Measurements from ENCODE around the gene ACKR3. TPM values are rescaled to one million over a fixed set of nuclear protein-coding genes. Genes with fewer than 3 reads are reported as not detected.

Gene ACKR3
- total RNA-seq (1 to 10 TPM; 4.2 TPM), polyA plus RNA-seq (1 to 10 TPM; 3.7 to 4.5 TPM)

- Histone ChIP-seq H3K4me1 (ENCODE audit: insufficient read depth, low read length) (peaks cover 20% of the 10 kb centered on the region), H3K4me3 (ENCODE audit: low read length in 2 of 2) (peak within 1 kb of the TSS in 1 of 2 donors; percentile 27), H3K27me3 (ENCODE audit: insufficient read depth, low read length) (no peaks in the 10 kb centered on the region), H3K9me3 (ENCODE audit: control insufficient read depth in 1 of 2, low read length in 2 of 2) (no peaks in the 10 kb centered on the region), H3K36me3 (ENCODE audit: insufficient read depth, low read length) (no peaks in the 10 kb centered on the region), H3K27ac (ENCODE audit: low read depth, low read length) (no peak within 1 kb of the TSS)
- Mint-ChIP-seq H3K36me3 (peaks cover 7 to 14% of the 10 kb centered on the region in 2 donors), H3K27me3 (no peaks in the 10 kb centered on the region), H3K27ac (peak within 1 kb of the TSS; percentile 10 to 77 (median 72)), H3K4me3 (peak within 1 kb of the TSS; percentile 57 to 77 (median 66)), H3K9me3 (no peaks in the 10 kb centered on the region), H3K4me1 (peaks cover 20 to 32% (median 24%) of the 10 kb centered on the region in 4 donors)
- DNase-seq: peak; percentile 76 to 90 (median 82)
- intact Hi-C loops (cut with micrococcal nuclease): loop anchor here (1.0 to 5.0 kb wide), 7 partner anchors 23 to 503 kb away; no protein-coding TSS in a partner anchor
- POLR2A ChIA-PET (ENCODE audit: partially characterized antibody): interaction anchor here (0.6 to 3.3 kb wide), 13 partner anchors 11 to 219 kb away, joined by 3 to 35 read pairs (median 5); no protein-coding TSS in a partner anchor
- CTCF ChIA-PET (ENCODE audit: partially characterized antibody): interaction anchor here (0.6 to 10.1 kb wide), 32 partner anchors 8 to 464 kb away, joined by 3 to 410 read pairs (median 6); a partner anchor contains a TSS
Observed at GRCh38 chr2:236569573-236569973, at the start of gene ACKR3. Gene ACKR3, plus strand, starts transcription at chr2:236569825. Its CDS starts 10,641 bp downstream, at chr2:236580466.

- Histone ChIP-seq H3K9me3 (ENCODE audit: control insufficient read depth in 1 of 2, low read length in 2 of 2) (no peaks in the 10 kb centered on the region), H3K4me1 (ENCODE audit: insufficient read depth, low read length) (no peaks in the 10 kb centered on the region), H3K4me3 (ENCODE audit: low read length in 2 of 2) (no peak overlapping the region), H3K36me3 (ENCODE audit: insufficient read depth, low read length) (no peaks in the 10 kb centered on the region), H3K27ac (ENCODE audit: low read depth, low read length) (no peak overlapping the region), H3K27me3 (ENCODE audit: insufficient read depth, low read length) (no peaks in the 10 kb centered on the region)
- intact Hi-C loops (cut with micrococcal nuclease): no loop called here
- Mint-ChIP-seq H3K9me3 (no peaks in the 10 kb centered on the region), H3K4me1 (no peaks in the 10 kb centered on the region), H3K36me3 (no peaks in the 10 kb centered on the region), H3K27ac (peak overlapping the region in 1 of 7 donors; percentile 30), H3K4me3 (no peak overlapping the region), H3K27me3 (peaks cover 6 to 10% of the 10 kb centered on the region in 2 donors)
- no peak for DNase-seq
- ChIA-PET CTCF (ENCODE audit: partially characterized antibody) (no interaction called here), POLR2A (ENCODE audit: partially characterized antibody) (no interaction called here)
Observed at GRCh38 chr2:236521556-236521955, 48.1 kb upstream of the ACKR3 start.

GRCh38 chr2:236523249-236523648, 46.4 kb upstream of the ACKR3 start:
- ChIA-PET POLR2A (ENCODE audit: partially characterized antibody) (no interaction called here), CTCF (ENCODE audit: partially characterized antibody) (interaction anchor here (1.1 to 2.7 kb wide), 4 partner anchors 9 to 45 kb away, joined by 3 to 9 read pairs (median 7); partner anchors contain the start of gene ACKR3)
- no peaks in the 10 kb centered on the region for H3K9me3 ChIP-seq (ENCODE audit: control insufficient read depth in 1 of 2, low read length in 2 of 2)
- intact Hi-C loops (cut with micrococcal nuclease): no loop called here
- Mint-ChIP-seq H3K36me3 (no peaks in the 10 kb centered on the region), H3K4me1 (no peaks in the 10 kb centered on the region), H3K4me3 (no peak overlapping the region), H3K27me3 (peaks cover 6 to 9% of the 10 kb centered on the region in 2 donors), H3K9me3 (no peaks in the 10 kb centered on the region), H3K27ac (no peak overlapping the region)
- H3K36me3 ChIP-seq (ENCODE audit: insufficient read depth, low read length): no peaks in the 10 kb centered on the region
- no peaks in the 10 kb centered on the region for H3K4me1 ChIP-seq (ENCODE audit: insufficient read depth, low read length)
- H3K27ac ChIP-seq (ENCODE audit: low read depth, low read length): no peak overlapping the region
- DNase-seq: no peak
- H3K4me3 ChIP-seq (ENCODE audit: low read length in 2 of 2): no peak overlapping the region
- no peaks in the 10 kb centered on the region for H3K27me3 ChIP-seq (ENCODE audit: insufficient read depth, low read length)

GRCh38 chr2:236525411-236525997, 44.1 kb upstream of the ACKR3 start:
- Histone ChIP-seq H3K4me1 (ENCODE audit: insufficient read depth, low read length) (no peaks in the 10 kb centered on the region), H3K4me3 (ENCODE audit: low read length in 2 of 2) (no peak overlapping the region), H3K36me3 (ENCODE audit: insufficient read depth, low read length) (no peaks in the 10 kb centered on the region), H3K27me3 (ENCODE audit: insufficient read depth, low read length) (no peaks in the 10 kb centered on the region), H3K27ac (ENCODE audit: low read depth, low read length) (no peak overlapping the region), H3K9me3 (ENCODE audit: control insufficient read depth in 1 of 2, low read length in 2 of 2) (no peaks in the 10 kb centered on the region)
- Mint-ChIP-seq H3K4me3 (no peak overlapping the region), H3K27me3 (peaks cover 7 to 8% of the 10 kb centered on the region in 2 donors), H3K27ac (no peak overlapping the region), H3K36me3 (no peaks in the 10 kb centered on the region), H3K4me1 (no peaks in the 10 kb centered on the region), H3K9me3 (no peaks in the 10 kb centered on the region)
- intact Hi-C loops (cut with micrococcal nuclease): no loop called here
- ChIA-PET POLR2A (ENCODE audit: partially characterized antibody) (no interaction called here), CTCF (ENCODE audit: partially characterized antibody) (no interaction called here)
- no peak for DNase-seq

DNA sequence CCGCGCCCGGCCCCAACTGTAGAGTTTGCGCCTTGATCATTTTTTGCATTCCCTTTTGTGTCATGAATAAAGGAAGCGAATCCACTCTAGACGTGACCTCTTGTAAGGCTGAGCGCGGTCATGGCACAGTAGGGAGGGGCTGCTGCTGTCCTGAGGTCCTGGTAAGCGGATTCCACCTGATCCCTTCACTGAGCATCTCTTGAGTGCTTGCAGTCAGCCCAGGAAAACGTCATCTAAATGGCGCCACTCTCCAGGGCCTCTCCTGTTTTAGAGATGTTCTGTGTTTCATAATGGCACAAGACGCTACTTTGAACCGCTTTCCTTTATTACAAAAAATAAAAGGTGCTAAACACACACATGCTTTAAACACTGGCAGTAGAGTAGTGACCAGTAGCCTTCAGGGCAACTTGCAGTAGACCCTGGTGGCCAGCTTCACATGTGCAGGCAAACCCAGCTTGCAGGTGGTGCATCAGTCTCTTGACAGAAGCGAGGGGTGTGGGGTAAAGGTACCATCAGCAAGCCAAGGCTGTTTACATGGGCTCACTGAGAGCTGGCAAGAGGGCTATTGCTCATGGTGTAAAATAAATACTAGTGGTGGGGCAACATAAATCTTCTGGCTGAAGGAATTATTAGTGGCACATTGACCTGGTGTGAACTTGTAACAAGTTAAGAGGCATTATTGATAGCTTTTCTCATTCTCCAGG, 43.0 kb upstream of the ACKR3 start:
- no peaks in the 10 kb centered on the region for H3K4me1 Mint-ChIP-seq
- Histone ChIP-seq H3K27me3 (ENCODE audit: insufficient read depth, low read length) (no peaks in the 10 kb centered on the region), H3K4me3 (ENCODE audit: low read length in 2 of 2) (no peak overlapping the region), H3K9me3 (ENCODE audit: control insufficient read depth in 1 of 2, low read length in 2 of 2) (no peaks in the 10 kb centered on the region), H3K4me1 (ENCODE audit: insufficient read depth, low read length) (no peaks in the 10 kb centered on the region), H3K36me3 (ENCODE audit: insufficient read depth, low read length) (no peaks in the 10 kb centered on the region), H3K27ac (ENCODE audit: low read depth, low read length) (no peak overlapping the region)
- H3K9me3 Mint-ChIP-seq: no peaks in the 10 kb centered on the region
- intact Hi-C loops (cut with micrococcal nuclease): no loop called here
- H3K4me3 Mint-ChIP-seq: no peak overlapping the region
- POLR2A ChIA-PET (ENCODE audit: partially characterized antibody): interaction anchor here (1.2 kb wide), 1 partner anchor 10 kb away, joined by 6 read pairs; no protein-coding TSS in a partner anchor
- no peak overlapping the region for H3K27ac Mint-ChIP-seq
- peaks cover 4 to 8% of the 10 kb centered on the region in 2 donors for H3K27me3 Mint-ChIP-seq
- CTCF ChIA-PET (ENCODE audit: partially characterized antibody): interaction anchor here (1.0 to 2.3 kb wide), 3 partner anchors 13 to 44 kb away, joined by 3 to 18 read pairs (median 11); partner anchors contain the start of gene ACKR3
- no peak for DNase-seq
- H3K36me3 Mint-ChIP-seq: no peaks in the 10 kb centered on the region

DNA sequence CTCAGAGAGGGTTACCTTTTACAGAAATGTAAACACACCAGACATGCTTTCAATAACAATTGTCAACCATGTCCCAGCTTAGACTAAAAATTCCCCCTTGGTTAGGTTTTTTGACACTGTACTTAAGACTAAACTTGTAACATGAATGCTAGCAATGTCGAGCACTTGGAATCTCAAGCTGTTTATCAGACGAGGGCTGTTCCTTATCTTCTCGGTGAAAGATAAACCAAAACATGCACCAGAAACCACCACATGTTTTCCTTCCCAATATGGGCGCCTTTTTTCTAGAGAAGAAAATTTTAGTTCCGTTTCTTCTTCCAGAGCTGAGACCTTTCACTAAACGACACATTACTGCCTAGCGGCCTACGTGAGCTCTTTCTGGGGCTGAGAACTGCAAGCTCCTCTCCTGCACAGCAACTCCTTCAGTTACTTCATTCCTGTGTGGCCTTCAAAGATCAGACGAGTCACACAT, 42.4 kb upstream of the ACKR3 start:
- Mint-ChIP-seq H3K4me1 (no peaks in the 10 kb centered on the region), H3K9me3 (no peaks in the 10 kb centered on the region), H3K27ac (no peak overlapping the region), H3K4me3 (no peak overlapping the region), H3K27me3 (peaks cover 4 to 6% of the 10 kb centered on the region in 2 donors), H3K36me3 (no peaks in the 10 kb centered on the region)
- intact Hi-C loops (cut with micrococcal nuclease): no loop called here
- no peak for DNase-seq
- POLR2A ChIA-PET (ENCODE audit: partially characterized antibody): interaction anchor here (1.2 kb wide), 1 partner anchor 9 kb away, joined by 6 read pairs; no protein-coding TSS in a partner anchor
- H3K36me3 ChIP-seq (ENCODE audit: insufficient read depth, low read length): no peaks in the 10 kb centered on the region
- no peaks in the 10 kb centered on the region for H3K27me3 ChIP-seq (ENCODE audit: insufficient read depth, low read length)
- no peak overlapping the region for H3K27ac ChIP-seq (ENCODE audit: low read depth, low read length)
- H3K9me3 ChIP-seq (ENCODE audit: control insufficient read depth in 1 of 2, low read length in 2 of 2): no peaks in the 10 kb centered on the region
- H3K4me3 ChIP-seq (ENCODE audit: low read length in 2 of 2): no peak overlapping the region
- H3K4me1 ChIP-seq (ENCODE audit: insufficient read depth, low read length): no peaks in the 10 kb centered on the region
- CTCF ChIA-PET (ENCODE audit: partially characterized antibody): interaction anchor here (1.0 to 2.3 kb wide), 3 partner anchors 13 to 44 kb away, joined by 3 to 18 read pairs (median 11); partner anchors contain the start of gene ACKR3

GRCh38 chr2:236529606-236530005, 40.0 kb upstream of the ACKR3 start:
- no peaks in the 10 kb centered on the region for H3K4me1 Mint-ChIP-seq
- POLR2A ChIA-PET (ENCODE audit: partially characterized antibody): no interaction called here
- no peak overlapping the region for H3K4me3 ChIP-seq (ENCODE audit: low read length in 2 of 2)
- no peaks in the 10 kb centered on the region for H3K9me3 Mint-ChIP-seq
- H3K9me3 ChIP-seq (ENCODE audit: control insufficient read depth in 1 of 2, low read length in 2 of 2): no peaks in the 10 kb centered on the region
- no peak overlapping the region for H3K4me3 Mint-ChIP-seq
- intact Hi-C loops (cut with micrococcal nuclease): no loop called here
- no peak overlapping the region for H3K27ac Mint-ChIP-seq
- H3K36me3 Mint-ChIP-seq: no peaks in the 10 kb centered on the region
- no peaks in the 10 kb centered on the region for H3K4me1 ChIP-seq (ENCODE audit: insufficient read depth, low read length)
- no peak overlapping the region for H3K27ac ChIP-seq (ENCODE audit: low read depth, low read length)
- no peak for DNase-seq
- no peaks in the 10 kb centered on the region for H3K36me3 ChIP-seq (ENCODE audit: insufficient read depth, low read length)
- CTCF ChIA-PET (ENCODE audit: partially characterized antibody): interaction anchor here (1.1 to 2.9 kb wide), 4 partner anchors 12 to 39 kb away, joined by 3 to 22 read pairs (median 8); partner anchors contain the start of gene ACKR3
- H3K27me3 ChIP-seq (ENCODE audit: insufficient read depth, low read length): no peaks in the 10 kb centered on the region
- peaks cover 0 to 4% of the 10 kb centered on the region in 2 donors for H3K27me3 Mint-ChIP-seq

Measured in CD4-positive, alpha-beta memory T cell (primary cell).